ENCODE data around the gene MIPOL1. TPM values are rescaled to one million over a fixed set of nuclear protein-coding genes. Genes with fewer than 3 reads are reported as not detected.

The MIPOL1 gene
- total and polyA plus RNA-seq, 2 of the 13 experiments (the other 11 are each of a cell fraction or from before 2014, with no cell fraction given): 8.6 to 34.2 TPM

DNA sequence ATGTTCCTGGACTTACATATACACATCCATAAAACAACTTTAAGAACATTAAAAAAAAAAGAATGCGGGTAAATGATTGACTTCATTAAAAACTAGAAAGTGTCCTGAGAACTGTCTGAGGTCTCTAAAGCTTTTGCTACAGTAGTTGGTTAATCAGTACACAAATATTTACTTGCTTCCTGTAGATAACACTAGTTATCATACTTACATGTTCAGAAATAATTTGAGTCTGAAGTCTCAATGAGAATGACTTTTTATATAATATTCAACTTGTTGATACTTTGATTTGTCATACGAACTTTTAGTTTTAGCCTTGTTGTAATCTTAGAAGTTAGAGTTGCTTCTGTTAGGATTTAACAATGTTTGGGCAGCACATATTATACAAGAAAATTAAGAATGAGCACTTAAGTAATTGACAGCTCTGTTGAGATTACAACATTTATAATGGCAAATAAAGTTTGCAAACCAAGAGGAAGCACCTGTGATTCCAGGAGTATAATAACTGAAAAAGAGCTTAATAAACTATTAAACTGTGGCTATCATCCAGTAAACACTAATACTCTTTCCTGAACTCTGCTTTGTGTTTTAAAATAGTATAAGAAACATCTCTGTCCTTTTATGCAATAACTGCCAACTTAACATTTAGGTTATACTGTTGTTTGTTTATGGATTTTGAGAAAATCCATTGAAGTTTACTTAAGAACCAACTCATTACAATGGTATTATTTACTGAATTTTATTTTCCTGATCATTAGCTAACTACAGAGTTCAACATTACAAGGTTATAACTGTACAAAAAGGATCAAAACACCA, 131.7 kb downstream of the MIPOL1 start (continued):
- TF ChIP-seq GABPA (IDR thresholded peaks at IDR 0.05; ENCODE audit: low read depth, low read length): no peak
- 0 out of 2 replicates have a peak, but pooled peaks have one; percentile 15 for TF ChIP-seq GABPA (CRISPR knock-in tag; IDR thresholded peaks at IDR 0.05; ENCODE audit: low read depth)
- TF ChIP-seq GTF2F1 (IDR thresholded peaks at IDR 0.05; ENCODE audit: low read length): no peak
- no peak for TF ChIP-seq REPIN1 (CRISPR knock-in tag; IDR thresholded peaks at IDR 0.05; ENCODE audit: borderline replicate concordance, low read depth)
- TF ChIP-seq, protein P1, sequence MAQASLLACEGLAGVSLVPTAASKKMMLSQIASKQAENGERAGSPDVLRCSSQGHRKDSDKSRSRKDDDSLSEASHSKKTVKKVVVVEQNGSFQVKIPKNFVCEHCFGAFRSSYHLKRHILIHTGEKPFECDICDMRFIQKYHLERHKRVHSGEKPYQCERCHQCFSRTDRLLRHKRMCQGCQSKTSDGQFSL (CRISPR knock-in tag; IDR thresholded peaks at IDR 0.05): 0 out of 2 replicates have a peak, but pooled peaks have one; percentile 23
- peak; percentile 69; the same call in 1 of the 2 replicates for TF ChIP-seq JUNB (CRISPR knock-in tag; IDR thresholded peaks at IDR 0.05; ENCODE audit: borderline replicate concordance)
- TF ChIP-seq KDM3A (CRISPR knock-in tag; IDR thresholded peaks at IDR 0.05; ENCODE audit: low read depth): no peak
- no peak for TF ChIP-seq ZNF850 (CRISPR knock-in tag; conservative IDR thresholded peaks at IDR 0.05)
- TF ChIP-seq PAX8 (CRISPR knock-in tag; IDR thresholded peaks at IDR 0.05; ENCODE audit: borderline replicate concordance): no peak
- TF ChIP-seq, protein P2, sequence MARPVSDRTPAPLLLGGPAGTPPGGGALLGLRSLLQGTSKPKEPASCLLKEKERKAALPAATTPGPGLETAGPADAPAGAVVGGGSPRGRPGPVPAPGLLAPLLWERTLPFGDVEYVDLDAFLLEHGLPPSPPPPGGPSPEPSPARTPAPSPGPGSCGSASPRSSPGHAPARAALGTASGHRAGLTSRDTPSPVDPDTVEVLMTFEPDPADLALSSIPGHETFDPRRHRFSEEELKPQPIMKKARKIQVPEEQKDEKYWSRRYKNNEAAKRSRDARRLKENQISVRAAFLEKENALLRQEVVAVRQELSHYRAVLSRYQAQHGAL (CRISPR knock-in tag; IDR thresholded peaks at IDR 0.05; ENCODE audit: not compliant biosample characterization): no peak
- no peak for TF ChIP-seq HMG20B (CRISPR knock-in tag; conservative IDR thresholded peaks at IDR 0.05)
- TF ChIP-seq NR2C2 (CRISPR knock-in tag; IDR thresholded peaks at IDR 0.05; ENCODE audit: borderline replicate concordance): peak; percentile 43; the same call in 1 of the 2 replicates
- no peak for TF ChIP-seq HES4 (CRISPR knock-in tag; IDR thresholded peaks at IDR 0.05; ENCODE audit: borderline replicate concordance)
- TF ChIP-seq ISX (CRISPR knock-in tag; conservative IDR thresholded peaks at IDR 0.05): peak; percentile 63; the same call in 1 of the 2 replicates
- no peak for TF ChIP-seq SNAPC5 (CRISPR knock-in tag; IDR thresholded peaks at IDR 0.05; ENCODE audit: borderline replicate concordance)
- peak; percentile 28; the same call in 1 of the 2 replicates for TF ChIP-seq TOE1 (CRISPR knock-in tag; IDR thresholded peaks at IDR 0.05)
- TF ChIP-seq MXD4 (CRISPR knock-in tag; IDR thresholded peaks at IDR 0.05): no peak
- no peak for TF ChIP-seq PHF20 (CRISPR knock-in tag; IDR thresholded peaks at IDR 0.05)
- TF ChIP-seq DPF2 (CRISPR knock-in tag; IDR thresholded peaks at IDR 0.05; ENCODE audit: borderline replicate concordance, low read depth): 0 out of 2 replicates have a peak, but pooled peaks have one; percentile 41
- TF ChIP-seq ZNF570 (CRISPR knock-in tag; IDR thresholded peaks at IDR 0.05; ENCODE audit: borderline replicate concordance): no peak
- TF ChIP-seq MIXL1 (CRISPR knock-in tag; IDR thresholded peaks at IDR 0.05): peak; percentile 99
- TF ChIP-seq, protein P3, sequence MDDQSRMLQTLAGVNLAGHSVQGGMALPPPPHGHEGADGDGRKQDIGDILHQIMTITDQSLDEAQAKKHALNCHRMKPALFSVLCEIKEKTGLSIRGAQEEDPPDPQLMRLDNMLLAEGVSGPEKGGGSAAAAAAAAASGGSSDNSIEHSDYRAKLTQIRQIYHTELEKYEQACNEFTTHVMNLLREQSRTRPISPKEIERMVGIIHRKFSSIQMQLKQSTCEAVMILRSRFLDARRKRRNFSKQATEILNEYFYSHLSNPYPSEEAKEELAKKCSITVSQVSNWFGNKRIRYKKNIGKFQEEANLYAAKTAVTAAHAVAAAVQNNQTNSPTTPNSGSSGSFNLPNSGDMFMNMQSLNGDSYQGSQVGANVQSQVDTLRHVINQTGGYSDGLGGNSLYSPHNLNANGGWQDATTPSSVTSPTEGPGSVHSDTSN (CRISPR knock-in tag; IDR thresholded peaks at IDR 0.05; ENCODE audit: borderline replicate concordance): no peak
- no peak for TF ChIP-seq NFE2L2 (IDR thresholded peaks at IDR 0.05; ENCODE audit: low read length)
- no peak for TF ChIP-seq HNRNPK (IDR thresholded peaks at IDR 0.05; ENCODE audit: low read depth, low read length, poor library complexity, severe bottlenecking)
- TF ChIP-seq, protein P4, sequence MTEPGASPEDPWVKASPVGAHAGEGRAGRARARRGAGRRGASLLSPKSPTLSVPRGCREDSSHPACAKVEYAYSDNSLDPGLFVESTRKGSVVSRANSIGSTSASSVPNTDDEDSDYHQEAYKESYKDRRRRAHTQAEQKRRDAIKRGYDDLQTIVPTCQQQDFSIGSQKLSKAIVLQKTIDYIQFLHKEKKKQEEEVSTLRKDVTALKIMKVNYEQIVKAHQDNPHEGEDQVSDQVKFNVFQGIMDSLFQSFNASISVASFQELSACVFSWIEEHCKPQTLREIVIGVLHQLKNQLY (CRISPR knock-in tag; IDR thresholded peaks at IDR 0.05): 0 out of 2 replicates have a peak, but pooled peaks have one; percentile 21
- TF ChIP-seq HMG20A (CRISPR knock-in tag; IDR thresholded peaks at IDR 0.05; ENCODE audit: borderline replicate concordance): peak; percentile 80; the same call in 1 of the 2 replicates
